SHP77 (cell line): Measurements from ENCODE around the gene RGS13.
A peak's percentile ranks its signal among the peaks of the same experiment; 100 is the strongest.

Experiments used
- DNase-seq, 2 experiments: peaks; one replicate each; lab custom pipeline; 2025; lab: John Stamatoyannopoulos, UW

RGS13 gene

DNA sequence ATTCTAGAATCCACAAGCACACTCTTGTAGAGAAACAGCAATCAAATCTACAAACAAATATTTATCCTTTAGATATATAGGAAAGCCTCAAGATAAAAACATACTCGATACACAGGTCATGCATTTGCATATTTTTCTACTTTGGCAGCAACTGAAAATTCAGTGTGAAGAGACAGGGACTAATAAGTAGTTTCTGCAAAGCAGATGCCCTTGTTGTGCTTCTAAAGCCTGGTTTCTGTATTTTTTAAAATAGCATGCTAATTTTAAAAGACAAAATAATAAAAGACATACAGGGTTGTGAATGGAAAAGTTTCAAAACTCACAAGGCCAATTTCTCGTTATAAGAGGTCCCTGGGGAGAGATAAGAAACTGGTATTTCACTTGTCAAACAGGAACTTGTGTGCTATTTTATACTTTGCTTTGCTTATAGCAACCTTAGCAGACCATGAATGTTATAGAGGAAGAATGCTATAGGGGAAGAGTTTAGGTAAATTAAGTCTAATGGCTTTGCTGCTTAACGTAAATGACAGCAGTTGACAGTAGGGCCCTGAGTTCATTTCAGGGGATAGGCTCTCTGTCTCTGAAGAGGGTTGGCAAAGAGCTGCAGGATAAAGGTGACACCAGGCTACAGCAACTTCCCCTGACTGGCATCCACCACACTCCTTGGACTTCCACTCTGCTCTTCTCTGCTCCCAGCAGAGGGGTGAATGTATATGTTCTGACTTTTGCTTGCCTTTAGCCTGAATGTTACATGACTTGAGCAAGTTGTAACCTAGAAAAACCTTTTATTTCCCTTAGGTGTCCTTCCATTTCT lies 9.4 kb upstream of the RGS13 start:
- no peak for DNase-seq

DNA sequence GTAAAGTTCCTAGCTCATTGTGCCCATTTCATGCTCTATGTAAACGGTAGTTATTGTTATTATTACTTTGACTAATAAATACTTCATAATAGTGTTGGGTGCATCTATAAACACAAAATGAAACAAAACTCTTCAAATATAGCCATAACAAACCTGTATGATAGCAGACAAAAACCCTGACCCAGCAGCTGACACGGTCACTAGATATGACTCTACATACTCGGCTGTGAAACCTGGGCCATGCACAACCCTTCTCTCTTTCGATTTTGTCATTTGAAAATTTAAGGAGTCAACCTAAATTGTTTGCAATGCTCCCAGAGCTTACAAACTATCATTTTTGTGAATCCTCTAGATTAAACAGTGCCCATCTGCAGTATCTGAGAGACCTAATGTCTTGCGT lies 8.0 kb upstream of the RGS13 start:
- no peak for DNase-seq

DNA sequence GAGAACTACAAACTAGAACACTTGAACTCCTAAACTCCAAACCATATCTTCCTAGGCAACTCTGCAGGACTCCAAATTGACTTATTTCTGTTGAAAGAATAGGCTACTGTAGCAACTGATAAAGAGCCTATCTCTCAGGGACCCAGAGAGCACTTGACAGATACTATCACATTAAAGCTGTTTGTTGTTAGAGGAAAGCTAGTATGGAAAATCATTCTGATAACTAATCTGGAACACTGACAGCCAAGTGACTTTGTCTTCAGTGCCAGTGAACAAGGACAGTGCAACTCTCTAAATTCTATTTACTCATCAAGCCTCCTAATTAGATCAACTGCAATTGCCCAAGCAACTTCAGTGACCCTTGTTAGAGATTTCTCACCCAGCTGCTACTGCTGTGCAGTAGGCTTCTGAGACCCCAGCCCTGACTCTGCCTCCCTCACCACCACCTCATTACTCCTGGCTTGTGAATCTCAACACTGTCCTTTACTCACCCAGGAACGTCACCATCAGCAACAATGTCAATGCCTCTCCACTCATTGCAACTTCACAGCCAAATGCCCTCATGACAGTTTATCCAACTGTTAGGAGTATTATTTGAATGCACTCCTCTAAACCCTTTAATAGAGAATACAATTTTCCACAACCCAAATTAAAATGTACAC lies 7.4 kb upstream of the RGS13 start:
- no peak for DNase-seq

DNA sequence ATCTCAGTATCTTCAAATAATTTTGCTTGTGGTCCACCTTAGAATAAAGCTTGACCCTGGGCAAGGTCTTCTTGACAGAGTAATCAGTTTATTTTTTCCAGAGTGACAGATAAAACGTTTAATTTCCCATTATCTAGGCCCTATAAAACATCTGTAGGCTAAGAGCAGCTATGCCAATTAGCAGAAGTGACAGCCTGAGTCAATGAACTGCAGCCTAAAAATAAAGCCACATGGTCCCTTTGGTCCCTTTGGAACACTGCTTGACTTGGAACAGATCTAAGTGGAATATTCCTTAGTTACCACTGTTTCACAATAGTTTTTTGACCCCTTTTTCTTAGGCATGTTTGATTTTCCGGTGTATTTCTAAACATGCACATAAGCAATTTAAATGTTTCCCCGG lies 6.3 kb upstream of the RGS13 start:
- no peak for DNase-seq

DNA sequence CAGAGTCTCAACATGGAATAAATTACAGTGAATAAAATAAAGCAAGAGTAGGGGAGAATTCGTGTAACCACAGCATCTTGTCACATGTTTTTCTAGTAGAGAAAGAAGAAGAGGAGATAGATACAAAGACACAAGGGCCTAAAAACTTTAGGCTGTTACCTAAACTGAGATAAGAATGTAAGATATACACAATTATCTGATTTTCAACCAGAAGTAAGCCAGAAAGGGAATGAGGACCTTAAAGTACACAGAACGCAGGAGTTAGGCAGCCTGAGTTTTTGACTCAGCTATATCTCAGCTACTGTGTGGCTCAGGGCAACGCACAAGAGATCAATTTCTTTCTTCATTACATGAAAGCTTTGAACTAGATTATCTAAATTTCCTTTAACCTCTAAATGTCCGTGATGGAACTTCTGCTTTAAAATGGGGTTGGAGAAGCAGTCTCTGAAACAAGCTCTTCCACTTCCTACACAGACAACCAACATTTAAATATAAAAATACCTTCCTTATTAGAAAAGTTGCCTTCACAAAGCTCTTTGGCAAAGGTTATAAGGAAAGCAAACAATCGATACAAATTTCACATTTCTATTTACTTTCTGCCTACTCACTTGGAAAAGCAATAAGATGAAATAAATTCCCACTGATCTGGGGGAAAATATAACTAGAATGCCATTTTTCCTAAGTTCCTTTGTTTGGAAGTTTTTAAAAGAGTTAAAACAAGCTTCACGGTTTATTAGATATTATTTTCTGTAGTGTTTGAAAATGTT lies 5.2 kb upstream of the RGS13 start:
- DNase-seq = no peak

DNA sequence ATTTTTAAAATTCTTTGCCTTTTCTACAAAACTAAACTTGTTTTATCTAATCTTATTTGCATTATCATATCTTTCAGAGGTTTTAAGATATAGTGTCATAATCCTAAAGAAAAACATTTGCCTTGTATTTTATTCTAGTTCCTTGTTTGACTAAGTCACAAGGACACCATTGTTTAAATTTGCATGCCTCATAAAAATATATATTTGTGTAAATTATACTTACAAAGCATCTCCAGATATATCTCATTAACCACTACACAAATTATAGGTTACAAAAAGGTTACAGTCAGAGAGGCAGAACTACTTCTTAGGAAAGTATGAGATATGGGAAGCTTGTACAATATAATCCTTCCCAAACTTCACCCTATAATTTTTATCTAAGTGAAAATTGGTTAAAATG lies 4.2 kb upstream of the RGS13 start:
- DNase-seq = no peak

DNA sequence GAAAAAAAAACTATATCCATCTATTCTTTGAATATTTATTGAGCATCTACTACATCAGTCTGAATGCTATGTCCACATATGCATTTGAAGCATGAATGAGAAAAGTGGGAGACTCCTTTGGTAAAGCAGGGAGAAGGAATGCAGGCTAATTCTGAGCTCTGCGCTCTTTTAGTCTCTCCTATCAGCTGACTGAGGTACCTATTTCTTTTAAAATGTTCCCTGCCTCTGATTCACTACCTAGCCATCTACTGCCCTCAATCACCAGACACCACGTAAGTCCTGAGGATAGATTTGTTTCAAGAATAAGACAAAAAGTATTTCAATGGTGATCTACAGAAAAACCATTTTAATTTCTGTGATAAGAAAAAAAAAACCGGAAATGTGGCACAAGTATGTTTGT lies 3.8 kb upstream of the RGS13 start:
- DNase-seq = no peak

DNA sequence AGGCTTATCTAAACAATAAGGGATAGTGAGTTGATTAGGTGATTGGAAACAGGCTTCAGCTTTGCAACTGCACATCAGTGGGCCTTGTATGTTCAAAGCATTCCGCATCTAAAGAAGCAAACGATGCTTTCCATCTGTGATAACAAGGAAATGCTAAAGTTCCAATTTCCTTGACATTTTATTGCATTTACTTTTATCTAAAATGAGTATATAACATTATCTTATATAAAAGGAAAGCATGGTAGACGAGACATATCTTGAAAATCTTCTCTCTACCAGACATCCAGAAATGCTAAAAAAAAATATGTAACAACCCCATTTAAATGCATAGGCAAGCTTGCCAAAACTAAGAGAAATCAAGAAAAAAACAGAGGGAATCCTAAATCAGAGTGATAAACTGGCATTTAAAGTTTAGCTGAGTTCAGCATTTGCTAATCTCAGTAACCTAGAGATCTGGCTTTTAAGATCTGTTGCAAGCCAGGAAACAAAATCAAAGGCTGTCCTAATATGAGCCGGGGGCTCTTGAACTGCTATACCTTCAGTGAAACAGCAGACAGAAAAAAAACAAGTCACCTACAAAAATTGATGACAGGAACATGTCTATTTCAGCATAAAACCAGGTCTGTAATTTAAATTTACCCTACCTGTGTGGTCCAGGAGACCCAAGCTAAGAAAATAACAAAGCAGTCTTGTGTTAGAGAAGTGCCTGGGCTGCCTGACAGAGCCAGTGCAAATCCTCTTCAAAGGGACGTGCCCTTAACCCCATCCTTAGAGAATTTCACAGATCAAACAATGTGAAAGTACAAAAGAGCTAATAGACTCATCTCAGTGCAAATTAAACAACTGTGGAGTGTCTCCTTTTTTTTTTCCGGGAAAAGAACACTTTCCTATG lies 3.1 kb upstream of the RGS13 start:
- DNase-seq = no peak

DNA sequence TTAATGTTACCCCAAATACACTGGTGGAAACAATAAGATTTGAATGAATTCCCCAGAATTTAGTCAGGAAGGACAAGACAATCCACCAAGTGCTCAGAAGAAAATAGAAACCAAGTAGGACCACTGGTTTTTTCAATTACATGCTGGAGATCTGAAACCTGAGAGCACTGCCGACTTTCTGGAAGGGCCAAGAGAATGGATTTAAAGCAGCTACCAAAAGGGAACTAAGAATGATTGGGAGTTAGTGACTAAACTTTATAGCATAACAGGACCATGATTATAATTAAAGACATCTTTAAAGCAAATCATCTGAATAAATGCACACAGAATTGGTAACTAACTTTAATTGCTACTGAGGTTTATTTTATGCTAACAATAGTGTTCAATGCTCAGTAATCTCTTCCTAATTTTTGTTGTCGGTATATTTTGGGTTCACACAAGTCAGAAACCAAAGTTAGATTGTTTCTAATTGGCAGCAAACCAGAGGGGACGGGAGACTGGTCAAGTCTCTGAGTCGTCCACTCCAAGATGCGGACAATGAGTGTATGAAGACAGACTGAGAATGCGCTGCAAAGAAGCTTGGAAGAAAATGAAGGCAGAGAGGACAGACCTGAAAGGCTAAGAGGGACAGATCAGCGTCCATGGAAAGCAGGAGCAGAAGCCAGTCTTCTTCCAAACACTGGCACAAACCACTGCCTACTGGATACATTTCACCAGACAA lies 2.3 kb upstream of the RGS13 start:
- DNase-seq = no peak

DNA sequence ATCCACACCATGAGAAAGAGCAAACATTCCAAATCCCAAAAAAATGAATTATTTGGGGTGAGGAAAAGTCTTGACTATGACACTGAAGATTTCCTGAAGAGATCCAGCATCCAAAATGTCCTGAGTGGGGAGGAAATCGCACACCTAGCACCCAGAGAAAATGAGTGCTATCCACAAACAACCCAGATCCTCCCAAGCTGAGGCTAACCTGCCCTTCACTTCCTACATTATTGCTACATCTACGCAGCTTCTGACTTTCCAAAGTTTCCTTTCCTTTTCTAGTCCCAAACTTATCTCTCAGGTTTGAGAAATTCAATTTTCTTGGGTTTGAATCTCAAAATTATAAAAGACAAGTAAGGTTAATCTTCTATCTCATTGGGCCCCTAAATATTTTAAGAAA lies 906 bp upstream of the RGS13 start:
- no peak for DNase-seq

DNA sequence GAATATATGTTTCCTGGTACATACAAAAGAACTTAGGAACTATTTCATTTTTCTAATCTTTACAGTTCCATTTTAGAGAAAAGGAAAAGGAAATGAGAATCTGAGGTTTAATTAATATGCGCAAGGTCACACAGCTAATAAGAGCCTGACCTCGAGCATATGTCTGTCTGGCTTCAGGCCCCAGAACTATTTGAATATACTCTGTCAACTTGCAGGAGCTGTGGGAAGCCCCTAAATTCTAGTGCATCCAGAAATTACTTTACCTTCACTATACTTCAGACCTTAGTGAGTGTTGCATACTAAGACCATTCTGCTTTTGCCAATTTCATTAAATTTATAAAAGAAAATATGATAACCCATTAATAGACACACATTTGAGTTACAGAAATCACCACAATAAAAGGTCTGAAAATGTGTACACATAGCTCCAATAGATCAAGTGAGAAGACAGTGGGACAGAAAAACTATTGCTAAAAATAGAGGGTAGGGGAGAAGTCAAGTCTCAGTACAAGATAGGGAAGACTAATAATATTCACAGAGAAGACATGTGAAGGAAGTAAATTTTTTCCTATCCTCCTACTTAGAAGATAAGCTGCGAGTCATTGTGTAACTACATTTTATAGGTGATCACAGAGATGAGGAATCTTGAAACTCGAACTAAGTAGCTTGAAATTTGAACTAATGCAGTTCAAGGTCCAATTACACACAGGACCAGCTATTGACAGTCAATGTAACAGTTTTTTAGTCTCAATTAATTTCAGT lies 3.8 kb downstream of the RGS13 start:
- DNase-seq = no peak

DNA sequence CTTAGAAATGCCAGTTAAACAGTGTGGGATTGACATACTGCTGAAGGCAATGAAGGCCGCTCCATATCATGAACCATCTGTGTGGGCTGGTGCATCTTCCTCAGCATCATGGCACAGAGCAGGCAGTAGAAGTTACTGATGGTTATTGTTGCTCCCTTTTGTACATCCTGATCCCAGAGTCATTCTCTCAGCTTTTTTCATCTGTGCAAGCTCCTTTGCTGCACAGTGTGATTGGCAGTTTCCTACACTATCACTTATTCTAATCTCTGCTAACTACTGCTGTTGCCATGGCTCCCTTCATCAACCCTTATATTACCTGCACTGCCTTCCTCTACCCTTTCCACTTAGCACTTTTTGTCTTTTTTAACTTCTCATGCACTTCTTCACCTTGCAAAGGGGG lies 16.2 kb downstream of the RGS13 start:
- no peak for DNase-seq

DNA sequence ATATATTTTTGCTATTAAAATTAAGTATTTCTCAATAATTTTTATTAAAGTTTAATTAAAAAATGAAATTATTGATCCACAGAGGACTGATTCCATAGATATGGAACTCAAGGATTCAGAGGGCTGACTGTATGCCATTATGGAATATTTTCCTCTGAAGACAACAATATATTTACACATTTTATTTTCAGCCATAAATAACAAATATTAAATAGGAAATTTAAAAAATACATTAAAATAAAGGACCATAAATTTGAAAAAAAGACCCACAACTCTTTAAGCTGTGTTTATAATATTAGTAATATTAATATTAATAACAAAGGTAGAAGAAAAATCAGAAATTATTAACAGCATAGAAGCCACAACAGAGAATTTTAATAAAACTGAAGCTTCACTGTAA lies 18.2 kb downstream of the RGS13 start:
- no peak for DNase-seq

DNA sequence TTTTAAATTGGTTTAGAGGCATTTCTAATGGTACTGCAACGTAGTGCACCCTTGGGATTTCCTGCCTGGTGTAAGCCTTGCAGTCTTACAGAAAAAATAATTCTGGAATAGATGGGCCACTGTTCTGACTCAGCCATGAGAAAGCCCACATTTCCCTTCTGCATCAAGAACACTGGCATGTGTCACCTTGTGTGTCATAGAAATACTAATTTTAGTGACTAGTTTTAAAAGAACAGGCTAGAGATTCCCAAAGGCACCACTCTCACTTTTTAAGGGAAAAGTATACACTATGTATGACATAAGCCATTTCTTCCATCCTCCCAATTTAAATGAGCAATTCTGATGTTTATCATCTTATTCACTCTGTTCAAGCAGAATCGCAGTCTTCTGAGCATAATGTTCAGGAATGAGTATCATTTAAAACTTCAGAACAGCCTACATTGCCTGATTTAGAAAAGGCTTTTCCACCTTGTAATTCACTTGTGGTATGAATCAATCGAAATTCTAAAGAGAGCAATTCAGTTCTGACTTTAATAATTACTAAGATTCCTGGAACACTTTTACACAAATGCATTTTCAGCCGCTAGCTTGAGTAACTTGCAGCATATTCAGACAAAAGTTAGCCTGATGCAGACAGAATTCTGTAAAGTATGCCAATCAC lies 18.8 kb downstream of the RGS13 start:
- DNase-seq = no peak

DNA sequence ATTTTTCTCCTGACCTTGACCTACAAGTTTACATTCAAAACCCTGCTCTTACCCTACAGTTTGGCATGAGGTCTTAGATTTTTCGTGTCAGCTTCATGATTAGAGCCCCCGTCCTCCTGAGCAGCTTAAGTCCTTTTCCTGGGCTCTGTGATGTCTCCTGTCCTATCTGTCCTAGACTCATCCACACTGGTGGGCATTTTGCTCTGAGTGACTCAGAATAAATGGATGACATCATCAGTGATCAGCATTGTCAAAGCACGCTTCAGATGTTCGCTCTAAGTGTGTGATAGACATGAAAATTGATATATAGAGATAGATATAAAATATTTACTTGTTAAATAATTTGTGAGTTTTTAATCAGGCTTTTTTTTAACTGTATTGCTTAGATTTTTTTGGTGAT lies 21.8 kb downstream of the RGS13 start:
- DNase-seq = no peak

DNA sequence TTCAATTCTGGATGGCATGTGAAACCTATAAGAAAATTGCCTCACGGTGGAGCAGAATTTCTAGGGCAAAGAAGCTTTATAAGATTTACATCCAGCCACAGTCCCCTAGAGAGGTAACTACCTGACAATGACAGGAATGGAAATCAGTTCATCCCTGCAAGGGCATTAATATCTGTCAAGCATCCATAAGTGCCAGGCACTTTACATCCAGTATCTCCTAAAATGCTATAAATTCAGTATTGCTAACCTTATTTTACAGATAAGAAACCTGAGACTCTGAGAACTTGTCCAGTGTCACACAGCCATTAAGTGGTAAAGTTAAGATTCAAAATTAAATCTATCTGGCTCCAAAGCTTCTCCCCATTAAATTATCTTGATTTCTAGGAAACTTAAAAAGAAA lies 22.3 kb downstream of the RGS13 start:
- no peak for DNase-seq

DNA sequence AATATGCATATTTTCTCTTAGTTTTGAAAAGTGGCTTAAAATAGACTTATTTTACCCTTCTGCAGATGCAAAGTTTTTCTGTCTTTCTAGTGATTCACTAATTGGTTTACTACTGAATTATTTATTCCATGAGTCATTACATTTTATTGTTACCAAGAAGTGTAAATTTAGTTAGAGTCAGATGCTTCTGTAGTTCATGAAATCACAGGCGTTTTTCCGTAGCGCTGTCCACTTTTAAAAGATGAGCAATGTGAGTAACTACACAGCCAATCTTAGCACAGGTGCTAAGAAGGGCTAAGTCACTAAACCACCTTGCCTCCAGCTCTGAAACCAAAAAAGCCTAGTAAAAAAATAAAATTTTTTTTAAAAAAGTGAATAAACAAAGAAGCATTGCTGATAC lies 24.7 kb downstream of the RGS13 start:
- no peak for DNase-seq

DNA sequence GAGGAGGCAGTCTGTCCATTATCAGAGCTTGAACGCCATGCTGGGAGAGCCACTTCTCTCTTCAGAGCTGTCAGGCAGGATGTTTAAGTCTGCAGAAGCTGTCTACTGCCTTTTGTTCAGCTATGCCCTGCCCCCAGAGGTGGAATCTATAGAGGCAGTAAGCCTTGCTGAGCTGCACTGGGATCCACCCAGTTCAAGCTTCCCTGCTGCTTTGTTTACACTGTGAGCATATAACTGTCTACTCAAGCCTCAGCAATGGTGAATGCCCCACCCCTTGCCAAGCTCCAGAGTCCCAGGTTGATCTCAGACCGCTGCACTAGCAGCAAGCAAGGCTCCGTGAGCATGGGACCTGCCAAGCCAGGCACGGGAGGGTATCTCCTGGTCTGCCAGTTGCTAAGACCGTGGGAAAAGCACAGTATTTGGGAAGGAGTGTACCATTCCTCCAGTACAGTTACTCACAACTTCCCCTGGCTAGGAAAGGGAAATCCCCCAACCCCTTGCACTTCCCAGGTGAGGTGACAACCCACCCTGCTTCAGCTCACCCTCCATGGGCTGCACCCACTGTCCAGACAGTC lies 32.5 kb downstream of the RGS13 start:
- DNase-seq = peak; percentile 12 to 41

DNA sequence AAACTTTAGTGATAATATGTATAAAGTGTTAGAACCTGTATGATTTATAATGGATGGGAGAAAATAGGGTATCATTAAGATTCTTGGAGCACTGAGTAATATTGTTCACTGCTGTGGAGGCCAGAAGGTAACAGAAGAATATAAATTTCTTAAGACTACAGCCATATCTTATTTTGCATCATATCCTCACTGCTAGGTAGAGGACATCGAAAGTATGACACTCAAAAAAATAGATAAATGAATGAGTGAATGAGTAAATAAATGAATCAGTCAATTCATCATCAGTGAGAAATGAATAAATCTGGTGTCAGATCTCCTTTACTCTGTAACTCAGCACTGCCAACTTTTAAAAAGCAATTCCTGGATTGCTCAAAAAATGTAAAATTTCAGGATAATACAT lies 33.2 kb downstream of the RGS13 start:
- no peak for DNase-seq

DNA sequence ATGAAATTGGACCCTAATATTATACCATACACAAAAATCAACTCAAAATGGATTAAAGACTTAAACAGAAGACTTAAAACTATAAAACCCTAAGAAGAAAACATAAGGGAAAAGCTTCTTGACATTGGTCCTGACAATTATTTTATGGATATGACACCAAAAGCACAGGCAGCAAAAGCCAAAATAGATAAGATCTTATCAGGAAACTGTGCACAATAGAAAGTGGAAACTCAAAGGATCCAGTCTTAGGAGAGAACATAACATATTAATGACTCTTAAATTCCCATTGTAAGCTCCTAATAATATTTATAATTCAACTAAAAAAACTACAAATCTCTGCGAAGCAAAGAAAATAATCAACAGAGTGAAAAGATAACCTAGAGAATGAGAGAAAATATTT lies 39.8 kb downstream of the RGS13 start:
- DNase-seq = no peak
